H1 (cell line): ENCODE results near the gene MYOM3. TPM values are rescaled to one million over a fixed set of nuclear protein-coding genes. Genes with fewer than 3 reads are reported as not detected.

Source experiments
- CTCF ChIA-PET: fragments of 300-600 bp; sonication (Branson Sonifier 250); formaldehyde crosslinking; loops from one replicate; lab custom pipeline; 2021; ENCODE audit not compliant: partially characterized antibody; lab: Charles Lee
- POLR2A ChIA-PET: fragments of 300-600 bp; sonication (Branson Sonifier 250); formaldehyde crosslinking; loops from one replicate; lab custom pipeline; 2021; ENCODE audit warnings: inconsistent platforms; ENCODE audit not compliant: partially characterized antibody; lab: Charles Lee
- DNase-seq, 2 experiments: peaks; one replicate each; pipeline versions ENCODE4 v3.0.0 to v3.0.0-alpha.2; 2010 to 2022; ENCODE audit warnings: low spot score in 2 of 2, low read depth in 1 of 2, mixed read lengths in 1 of 2
- FAIRE-seq: peaks from 2 replicates; lab custom pipeline; 2011; peaks lifted over from hg19 to GRCh38; lab: Jason Lieb, UNC
- H2AFZ ChIP-seq: 2 replicates; pipeline ENCODE4 v1.8.1; 2012; ENCODE audit warnings: low read length, inconsistent platforms
- H2AK5ac ChIP-seq: 2 replicates; pipeline ENCODE4 v1.6.1; 2013; ENCODE audit warnings: low read depth, low read length
- H2BK120ac ChIP-seq: replicated peaks from 2 replicates; pipeline ENCODE3; 2013; ENCODE audit warnings: low read depth, low read length, inconsistent platforms
- H2BK12ac ChIP-seq: 2 replicates; pipeline ENCODE4 v1.6.1; 2013; ENCODE audit warnings: low read depth, low read length
- H2BK15ac ChIP-seq: 2 replicates; pipeline ENCODE4 v1.6.1; 2013; ENCODE audit warnings: low read length
- H2BK20ac ChIP-seq: 2 replicates; pipeline ENCODE4 v1.6.1; 2013; ENCODE audit warnings: low read length
- H2BK5ac ChIP-seq: 2 replicates; pipeline ENCODE4 v1.6.1; 2013; ENCODE audit warnings: low read depth, low read length
- H3K14ac ChIP-seq: 2 replicates; pipeline ENCODE4 v1.6.1; 2013; ENCODE audit warnings: inconsistent platforms; ENCODE audit not compliant: insufficient read length
- H3K18ac ChIP-seq: 2 replicates; pipeline ENCODE4 v1.6.1; 2013; ENCODE audit warnings: low read length; ENCODE audit errors: extremely low read depth
- H3K23ac ChIP-seq: 2 replicates; pipeline ENCODE4 v1.6.1; 2013; ENCODE audit warnings: inconsistent platforms; ENCODE audit not compliant: insufficient read length
- H3K23me2 ChIP-seq: 2 replicates; pipeline ENCODE4 v1.6.1; 2013; ENCODE audit warnings: low read depth, low read length
- H3K27ac ChIP-seq: 2 replicates; pipeline ENCODE4 v1.6.1; 2011; ENCODE audit warnings: low read depth, low read length, inconsistent platforms
- H3K27me3 ChIP-seq, 4 experiments: replicated peaks in 1 of 4; 1 replicate in 1 of 4; 2 replicates in 3 of 4; pipeline versions ENCODE4 v1.6.1 to v1.8.1; 2011 to 2013; ENCODE audit warnings: low read length in 3 of 4, mild to moderate bottlenecking in 3 of 4, inconsistent platforms in 2 of 4, mixed read lengths in 2 of 4, moderate library complexity in 1 of 4; ENCODE audit not compliant: control insufficient read depth in 3 of 4, insufficient read depth in 3 of 4; ENCODE audit errors: extremely low read depth in 1 of 4
- H3K36me3 ChIP-seq, 4 experiments: 2 replicates each; pipeline versions ENCODE4 v1.6.1 to v1.8.1; 2011 to 2013; ENCODE audit warnings: mild to moderate bottlenecking in 4 of 4, low read length in 3 of 4, moderate library complexity in 2 of 4, control low read depth in 1 of 4, inconsistent platforms in 1 of 4; ENCODE audit not compliant: insufficient read depth in 4 of 4, control insufficient read depth in 2 of 4
- H3K4ac ChIP-seq: replicated peaks from 2 replicates; pipeline ENCODE3; 2013; ENCODE audit warnings: low read length, low read depth, mixed read lengths, inconsistent platforms; ENCODE audit not compliant: insufficient read length
- H3K4me1 ChIP-seq, 4 experiments: replicated peaks in 1 of 4; 1 replicate in 1 of 4; 2 replicates in 3 of 4; pipeline versions ENCODE4 v1.6.1 to v1.8.1; 2011 to 2013; ENCODE audit warnings: low read length in 3 of 4, inconsistent platforms in 2 of 4, mixed read lengths in 1 of 4; ENCODE audit not compliant: insufficient read depth in 4 of 4, control insufficient read depth in 3 of 4
- H3K4me2 ChIP-seq, 2 experiments: 2 replicates each; pipeline versions ENCODE4 v1.6.1 to v1.8.1; 2011 to 2013; ENCODE audit warnings: low read depth in 2 of 2, low read length in 2 of 2, control low read depth in 1 of 2, inconsistent platforms in 1 of 2, mild to moderate bottlenecking in 1 of 2; ENCODE audit not compliant: insufficient read depth in 1 of 2
- H3K4me3 ChIP-seq, 4 experiments: fragments of 200-600, 300-600 bp in 1 of 4; sonication (generic), shearing (Covaris generic), sonication (Bioruptor Twin) in 1 of 4; 2 replicates each; pipeline versions ENCODE4 v1.5.1 to v1.8.1; 2011 to 2016; ENCODE audit warnings: low read length in 4 of 4, low read depth in 3 of 4, control low read depth in 2 of 4, inconsistent platforms in 2 of 4, mild to moderate bottlenecking in 2 of 4, mixed read lengths in 1 of 4, moderate library complexity in 1 of 4; ENCODE audit not compliant: insufficient read depth in 2 of 4; ENCODE audit errors: extremely low read depth in 1 of 4
- H3K56ac ChIP-seq: replicated peaks from 2 replicates; pipeline ENCODE3; 2013; ENCODE audit warnings: low read depth, mild to moderate bottlenecking, mixed read lengths, low read length, inconsistent platforms; ENCODE audit not compliant: insufficient read length
- H3K79me1 ChIP-seq: 2 replicates; pipeline ENCODE4 v1.6.1; 2013; ENCODE audit warnings: low read depth, low read length, control low read depth
- H3K79me2 ChIP-seq, 2 experiments: 2 replicates each; pipeline versions ENCODE4 v1.6.1 to v1.8.1; 2012 to 2013; ENCODE audit warnings: low read length in 2 of 2, mild to moderate bottlenecking in 2 of 2, inconsistent platforms in 1 of 2; ENCODE audit not compliant: insufficient read depth in 2 of 2, control insufficient read depth in 1 of 2
- H3K9ac ChIP-seq, 4 experiments: replicated peaks in 1 of 4; 1 replicate in 1 of 4; 2 replicates in 3 of 4; pipeline versions ENCODE4 v1.6.1 to v1.8.1; 2011 to 2013; ENCODE audit warnings: low read depth in 3 of 4, low read length in 3 of 4, control low read depth in 2 of 4, mild to moderate bottlenecking in 2 of 4, moderate library complexity in 2 of 4, inconsistent platforms in 1 of 4; ENCODE audit errors: extremely low read depth in 1 of 4
- H3K9me3 ChIP-seq, 2 experiments: 2 replicates each; pipeline versions ENCODE4 v1.6.1 to v1.8.1; 2012 to 2013; ENCODE audit warnings: mild to moderate bottlenecking in 2 of 2, moderate library complexity in 2 of 2, control low read depth in 1 of 2, inconsistent platforms in 1 of 2, low read depth in 1 of 2, low read length in 1 of 2, mixed read lengths in 1 of 2; ENCODE audit not compliant: insufficient read depth in 2 of 2
- H4K20me1 ChIP-seq, 2 experiments: replicated peaks in 1 of 2; 2 replicates each; pipeline versions ENCODE3 to v1.8.1; 2011 to 2013; ENCODE audit warnings: inconsistent platforms in 2 of 2, low read length in 2 of 2, mild to moderate bottlenecking in 1 of 2; ENCODE audit not compliant: insufficient read depth in 2 of 2, control insufficient read depth in 1 of 2
- H4K5ac ChIP-seq: 2 replicates; pipeline ENCODE4 v1.6.1; 2013; ENCODE audit warnings: low read length, low read depth, mixed read lengths, inconsistent platforms; ENCODE audit not compliant: insufficient read length
- H4K8ac ChIP-seq: 2 replicates; pipeline ENCODE4 v1.8.0; 2013; ENCODE audit warnings: mild to moderate bottlenecking, moderate library complexity, low read length, inconsistent platforms; ENCODE audit not compliant: insufficient read depth; ENCODE audit errors: extremely low read depth
- H4K91ac ChIP-seq: replicated peaks from 2 replicates; pipeline ENCODE3; 2013; ENCODE audit warnings: low read length, mixed read lengths, inconsistent platforms; ENCODE audit not compliant: insufficient read length
- WGBS, 2 experiments: shearing (Covaris generic) in 1 of 2; methylation state at CpG; one replicate each; pipeline versions ENCODE4 v1.1.6 to v1.1.7; 2013 to 2015; ENCODE audit warnings: low lambda C conversion rate in 2 of 2, mixed read lengths in 2 of 2, inconsistent platforms in 1 of 2, low coverage in 1 of 2, missing lambda C conversion rate in 1 of 2; ENCODE audit not compliant: insufficient replicate concordance in 2 of 2, insufficient coverage in 1 of 2, insufficient read length in 1 of 2; ENCODE audit errors: extremely low coverage in 1 of 2, missing lambda C conversion rate in 1 of 2; 5-methylcytosine and 5-hydroxymethylcytosine counted together
- polyA plus RNA-seq, 7 experiments: library from polyadenylated mRNA; depleted of rRNA in 3 of 7; stranded (reverse) in 5 of 7; unstranded in 2 of 7; fragments of >200 nt in 5 of 7; fragments of 200-250 nt in 2 of 7; gene quantifications; 1 replicate in 5 of 7; 2 replicates in 1 of 7; 4 replicates in 1 of 7; pipeline versions ENCODE4 v1.2.1 to v1.2.3, GENCODE V29; 2011 to 2013; ENCODE audit warnings: missing spikeins in 2 of 7, mixed read lengths in 2 of 7
- total RNA-seq: library from RNA; stranded (reverse); fragmentation: NEBNext Ultra II Directional; extraction: Animal tissue kit (Norgen Biotek cat#: 25700); gene quantifications from 2 replicates; pipeline ENCODE4 v1.2.1, GENCODE V29; 2021

The MYOM3 gene
- total and polyA plus RNA-seq, 2 of the 8 experiments (the other 6 are each of a cell fraction or from before 2014, with no cell fraction given) = 0.08 to 0.09 TPM

DNA sequence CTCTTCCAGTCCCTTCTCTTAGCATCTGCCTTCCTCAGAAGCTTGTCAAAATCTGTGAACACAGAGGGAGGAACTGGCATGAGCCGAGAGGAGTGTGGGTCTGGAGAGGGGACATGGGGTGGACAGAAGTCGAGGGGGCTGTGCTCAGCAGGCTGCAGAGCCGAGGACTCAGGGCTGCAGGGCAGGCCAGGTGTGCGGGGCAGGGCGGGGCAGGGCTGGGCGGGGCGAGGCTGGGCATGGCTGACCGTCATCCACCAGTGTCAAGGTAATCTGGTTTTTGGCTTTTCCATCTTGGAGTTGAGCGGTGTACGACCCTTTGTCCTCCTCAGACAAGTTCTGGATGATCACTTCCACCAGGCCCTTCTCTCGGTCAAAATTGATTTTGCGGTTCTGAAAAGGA, 44.0 kb downstream of the MYOM3 start:
- CTCF ChIA-PET = interaction anchor here (0.6 to 1.2 kb wide), 5 partner anchors 40 to 476 kb away, joined by 3 to 6 read pairs (median 5); partner anchors contain the start of gene MYOM3

More for the DNA sequence above, 44.0 kb downstream of the MYOM3 start:
- no peaks in the 10 kb centered on the region for H3K36me3 ChIP-seq
- no peak overlapping the region for H3K14ac ChIP-seq
- no peaks in the 10 kb centered on the region for H4K20me1 ChIP-seq
- no peak overlapping the region for H3K4ac ChIP-seq
- no peak overlapping the region for H3K4me3 ChIP-seq
- no peaks in the 10 kb centered on the region for H3K23me2 ChIP-seq
- H4K5ac ChIP-seq = no peak overlapping the region
- H3K4me2 ChIP-seq = no peak overlapping the region
- no peak overlapping the region for H3K23ac ChIP-seq
- H2BK120ac ChIP-seq = no peak overlapping the region
- no peak overlapping the region for H3K27ac ChIP-seq
- H3K27me3 ChIP-seq = no peaks in the 10 kb centered on the region; a peak in 1 of 7 replicates
- H3K79me1 ChIP-seq = no peaks in the 10 kb centered on the region
- H4K91ac ChIP-seq = peak overlapping the region; percentile 37
- H4K8ac ChIP-seq = no peak overlapping the region
- no peak overlapping the region for H2BK20ac ChIP-seq
- H2BK5ac ChIP-seq = no peak overlapping the region
- H2BK15ac ChIP-seq = no peak overlapping the region
- no peak overlapping the region for H3K56ac ChIP-seq
- 86% methylated on average over 5 of the region's 12 CpGs; no CpG with 5 or more reads in 1 of the 2 experiments for WGBS, 2 experiments
- FAIRE-seq (no peak), DNase-seq (no peak)
- peaks cover 0 to 3% (median under 1%) of the 10 kb centered on the region in 4 experiments; a peak in 4 of 7 replicates for H3K4me1 ChIP-seq
- H2AFZ ChIP-seq = no peak overlapping the region
- POLR2A ChIA-PET = no interaction called here
- no peaks in the 10 kb centered on the region for H3K9me3 ChIP-seq
- no peaks in the 10 kb centered on the region for H3K79me2 ChIP-seq
- no peak overlapping the region for H2BK12ac ChIP-seq
- H2AK5ac ChIP-seq = no peak overlapping the region
- H3K9ac ChIP-seq = no peak overlapping the region
- H3K18ac ChIP-seq = no peak overlapping the region
